Stimulated activated memory B cell treated with anti-CD40 and anti-IgM and Interleukin-4, amounts not matched to agents 10 μg/mL and 1 μg/mL and 100 μg/mL, for 72 hours (primary cell): ENCODE results near the gene ETS1.

Experiments
- ATAC-seq: fragments of 150-1000 bp; cut with Tn5 transposase; 2 replicates; pipeline ENCODE4 v1.10.0; 2021
- H3K27ac Mint-ChIP-seq: one replicate; pipeline ENCODE4 v1.8.0; 2022; ENCODE audit warnings: mild to moderate bottlenecking, mixed read lengths
- H3K27me3 Mint-ChIP-seq: one replicate; pipeline ENCODE4 v1.8.0; 2022; ENCODE audit warnings: mixed read lengths
- H3K36me3 Mint-ChIP-seq: one replicate; pipeline ENCODE4 v1.8.0; 2022; ENCODE audit warnings: mixed read lengths
- H3K4me1 Mint-ChIP-seq: one replicate; pipeline ENCODE4 v1.8.0; 2022; ENCODE audit warnings: mixed read lengths
- H3K4me3 Mint-ChIP-seq: one replicate; pipeline ENCODE4 v1.8.0; 2022; ENCODE audit warnings: mild to moderate bottlenecking, moderate library complexity, mixed read lengths
- H3K9me3 Mint-ChIP-seq: one replicate; pipeline ENCODE4 v1.8.0; 2022; ENCODE audit warnings: mixed read lengths

Gene ETS1

GRCh38 chr11:128492903-128493569 lies 94.3 kb downstream of the ETS1 start:
- H3K27ac Mint-ChIP-seq: peak overlapping the region; percentile 80
- peaks cover 47% of the 10 kb centered on the region for H3K36me3 Mint-ChIP-seq
- no peaks in the 10 kb centered on the region for H3K27me3 Mint-ChIP-seq
- peaks cover 86% of the 10 kb centered on the region for H3K4me1 Mint-ChIP-seq
- ATAC-seq: no peak
- no peaks in the 10 kb centered on the region for H3K9me3 Mint-ChIP-seq
- H3K4me3 Mint-ChIP-seq: no peak overlapping the region

- H3K9me3 Mint-ChIP-seq: no peaks in the 10 kb centered on the region
- no peaks in the 10 kb centered on the region for H3K27me3 Mint-ChIP-seq
- peaks cover 47% of the 10 kb centered on the region for H3K36me3 Mint-ChIP-seq
- peak overlapping the region; percentile 80 for H3K27ac Mint-ChIP-seq
- no peak overlapping the region for H3K4me3 Mint-ChIP-seq
- peaks cover 81% of the 10 kb centered on the region for H3K4me1 Mint-ChIP-seq
- ATAC-seq: no peak
Observed at GRCh38 chr11:128492461-128492860, 94.9 kb downstream of the ETS1 start.

DNA sequence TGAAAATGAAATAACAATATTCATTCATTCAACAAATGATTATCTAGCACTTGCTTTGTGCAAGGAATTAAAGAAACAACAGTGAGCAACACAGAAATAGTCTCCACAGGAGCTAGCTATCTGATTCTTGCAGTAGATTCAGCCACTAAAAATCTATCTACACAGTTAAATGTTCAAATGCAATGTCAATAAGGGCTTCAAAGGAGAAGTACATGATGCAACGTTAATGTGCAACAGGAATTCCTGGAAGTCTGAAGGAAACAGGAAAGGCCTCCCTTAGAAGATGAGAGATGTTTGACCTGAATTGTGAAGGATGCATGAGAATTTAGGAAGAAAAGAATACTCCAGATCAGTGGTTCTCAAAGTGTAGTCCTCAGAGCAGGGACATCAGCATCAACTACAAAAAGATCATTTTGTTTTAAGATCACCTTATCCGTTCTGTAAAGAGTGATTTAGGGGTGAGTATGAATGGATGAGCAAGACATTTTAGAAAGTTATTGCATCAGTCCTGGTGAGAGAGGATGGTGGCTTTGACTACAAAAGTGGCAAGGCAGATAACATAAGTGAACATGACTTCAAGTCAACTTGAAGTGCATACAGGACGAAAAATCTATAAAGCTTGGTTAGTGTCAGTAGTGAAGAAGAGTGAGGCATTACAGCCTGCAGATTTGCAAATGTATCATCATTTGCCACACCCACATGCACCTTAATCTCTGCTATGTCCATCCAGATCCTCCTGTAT lies 96.0 kb downstream of the ETS1 start:
- peak overlapping the region; percentile 80 for H3K27ac Mint-ChIP-seq
- ATAC-seq: no peak
- H3K4me3 Mint-ChIP-seq: no peak overlapping the region
- no peaks in the 10 kb centered on the region for H3K27me3 Mint-ChIP-seq
- H3K9me3 Mint-ChIP-seq: no peaks in the 10 kb centered on the region
- peaks cover 78% of the 10 kb centered on the region for H3K4me1 Mint-ChIP-seq
- peaks cover 58% of the 10 kb centered on the region for H3K36me3 Mint-ChIP-seq

- H3K4me3 Mint-ChIP-seq: no peak overlapping the region
- no peaks in the 10 kb centered on the region for H3K9me3 Mint-ChIP-seq
- H3K27me3 Mint-ChIP-seq: no peaks in the 10 kb centered on the region
- peaks cover 78% of the 10 kb centered on the region for H3K4me1 Mint-ChIP-seq
- H3K36me3 Mint-ChIP-seq: peaks cover 61% of the 10 kb centered on the region
- no peak for ATAC-seq
- peak overlapping the region; percentile 80 for H3K27ac Mint-ChIP-seq
Observed at GRCh38 chr11:128490092-128490491, 97.3 kb downstream of the ETS1 start.

GRCh38 chr11:128488471-128488870 lies 98.9 kb downstream of the ETS1 start:
- Mint-ChIP-seq H3K9me3 (no peaks in the 10 kb centered on the region), H3K27me3 (no peaks in the 10 kb centered on the region), H3K4me1 (peaks cover 83% of the 10 kb centered on the region), H3K4me3 (no peak overlapping the region), H3K27ac (peak overlapping the region; percentile 80), H3K36me3 (peaks cover 70% of the 10 kb centered on the region)
- ATAC-seq: no peak

- Mint-ChIP-seq H3K4me3 (no peak overlapping the region), H3K27me3 (no peaks in the 10 kb centered on the region), H3K9me3 (no peaks in the 10 kb centered on the region), H3K4me1 (peaks cover 83% of the 10 kb centered on the region), H3K27ac (peak overlapping the region; percentile 80), H3K36me3 (peaks cover 75% of the 10 kb centered on the region)
- no peak for ATAC-seq
Observed at GRCh38 chr11:128487978-128488377, 99.4 kb downstream of the ETS1 start.

DNA sequence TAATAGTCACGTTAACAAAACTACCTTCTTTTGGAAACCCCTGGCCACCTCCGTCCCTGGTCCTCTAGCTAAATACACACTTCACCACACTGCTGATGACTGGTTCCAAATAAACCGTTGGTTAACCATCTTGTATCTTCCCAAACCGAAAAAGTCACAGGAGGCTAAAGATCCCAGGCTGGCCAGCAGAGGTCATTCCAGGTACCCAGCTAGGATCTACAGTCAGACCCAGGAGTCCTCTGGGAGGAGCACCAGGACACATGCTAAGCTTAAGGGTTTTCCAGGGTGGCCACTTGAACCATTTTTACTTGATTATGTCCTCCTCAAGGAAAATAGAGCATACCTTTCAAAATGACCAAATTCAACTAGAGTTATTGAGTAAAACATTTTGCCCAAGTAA lies 103.2 kb downstream of the ETS1 start:
- Mint-ChIP-seq H3K9me3 (no peaks in the 10 kb centered on the region), H3K4me3 (peak overlapping the region; percentile 30), H3K4me1 (peaks cover 81% of the 10 kb centered on the region), H3K27me3 (no peaks in the 10 kb centered on the region), H3K27ac (peak overlapping the region; percentile 85), H3K36me3 (peaks cover 82% of the 10 kb centered on the region)
- ATAC-seq: no peak

GRCh38 chr11:128483211-128483788 lies 104.1 kb downstream of the ETS1 start:
- H3K36me3 Mint-ChIP-seq: peaks cover 83% of the 10 kb centered on the region
- no peaks in the 10 kb centered on the region for H3K27me3 Mint-ChIP-seq
- H3K4me1 Mint-ChIP-seq: peaks cover 84% of the 10 kb centered on the region
- H3K27ac Mint-ChIP-seq: peak overlapping the region; percentile 85
- H3K9me3 Mint-ChIP-seq: no peaks in the 10 kb centered on the region
- ATAC-seq: peak; percentile 97
- peak overlapping the region; percentile 56 for H3K4me3 Mint-ChIP-seq

DNA sequence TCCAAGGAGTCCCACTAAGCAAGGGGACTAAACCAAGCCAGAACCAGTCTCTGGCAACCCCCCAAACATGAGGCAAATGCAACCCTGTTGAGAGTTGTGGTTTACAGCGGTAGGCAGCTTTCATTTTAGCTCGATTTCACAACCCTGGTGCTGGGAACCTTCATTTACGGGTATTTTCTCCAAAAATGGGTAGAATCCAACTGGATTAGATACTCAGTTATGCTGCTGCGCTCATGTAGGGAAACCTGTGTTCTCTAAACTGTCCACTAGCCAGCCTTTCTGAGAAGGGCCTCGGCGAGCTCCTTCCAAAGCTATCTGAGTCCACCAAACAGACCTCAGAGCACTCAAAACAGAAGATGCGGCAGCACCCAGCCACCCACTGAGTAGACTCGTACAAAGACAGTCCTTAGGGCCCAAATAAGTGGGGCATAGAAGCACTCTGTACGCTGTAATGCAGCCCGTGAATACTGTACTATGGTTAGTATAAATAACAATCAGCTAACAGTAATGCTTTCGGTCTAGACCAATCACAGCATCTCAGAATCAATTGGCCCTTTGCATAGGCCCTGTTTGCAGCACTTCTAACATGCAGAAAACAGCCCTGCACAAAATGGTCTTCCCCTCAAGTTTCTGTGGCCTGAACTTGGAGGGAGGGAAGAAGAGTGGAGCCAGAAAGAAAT lies 104.7 kb downstream of the ETS1 start:
- H3K36me3 Mint-ChIP-seq: peaks cover 89% of the 10 kb centered on the region
- peaks cover 91% of the 10 kb centered on the region for H3K4me1 Mint-ChIP-seq
- H3K4me3 Mint-ChIP-seq: peak overlapping the region; percentile 56
- ATAC-seq: peak; percentile 68
- H3K27me3 Mint-ChIP-seq: no peaks in the 10 kb centered on the region
- H3K9me3 Mint-ChIP-seq: peaks cover 3% of the 10 kb centered on the region
- H3K27ac Mint-ChIP-seq: peak overlapping the region; percentile 85

DNA sequence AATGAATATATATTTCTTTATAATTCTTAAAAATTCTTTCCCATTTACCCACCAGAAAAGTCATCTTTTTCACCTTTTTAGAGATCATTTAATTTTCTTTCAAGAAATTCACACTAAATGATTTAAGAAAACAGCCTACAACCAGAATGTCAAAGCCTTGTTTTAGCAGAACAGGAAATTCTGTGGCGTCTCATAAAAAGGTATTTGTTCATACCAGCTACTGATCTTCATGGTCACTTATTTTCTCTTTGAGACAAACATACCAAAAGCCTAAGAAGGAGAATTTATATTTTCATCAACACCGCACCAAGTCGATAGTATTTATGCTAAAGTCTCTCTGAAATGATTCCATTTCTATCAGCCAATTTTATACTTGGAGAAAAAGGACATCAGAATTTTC lies 105.3 kb downstream of the ETS1 start:
- peak overlapping the region; percentile 56 for H3K4me3 Mint-ChIP-seq
- no peak for ATAC-seq
- H3K36me3 Mint-ChIP-seq: peaks cover 91% of the 10 kb centered on the region

DNA sequence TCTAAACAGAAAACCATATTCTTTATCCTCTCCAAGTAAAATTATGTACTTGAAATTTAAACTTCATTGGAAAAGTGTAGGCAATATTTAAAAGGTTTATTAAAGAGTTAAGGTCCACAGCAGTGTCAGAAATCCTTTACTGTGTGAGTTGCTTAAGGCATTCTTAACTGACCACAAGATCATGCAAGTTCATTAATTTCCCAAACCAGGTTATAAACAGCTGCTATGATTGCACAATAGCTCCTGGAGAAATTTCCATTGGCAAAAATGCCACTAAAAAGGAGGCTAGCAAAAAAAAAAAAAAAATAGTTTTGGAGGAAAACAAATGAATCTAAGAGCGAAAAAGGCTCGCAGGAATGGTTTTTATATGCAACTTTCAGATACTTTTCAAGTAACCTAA lies 106.2 kb downstream of the ETS1 start:
- ATAC-seq: no peak
- no peak overlapping the region for H3K4me3 Mint-ChIP-seq
- peaks cover 91% of the 10 kb centered on the region for H3K36me3 Mint-ChIP-seq
- H3K27ac Mint-ChIP-seq: peak overlapping the region; percentile 85
- H3K27me3 Mint-ChIP-seq: no peaks in the 10 kb centered on the region
- peaks cover 3% of the 10 kb centered on the region for H3K9me3 Mint-ChIP-seq
- H3K4me1 Mint-ChIP-seq: peaks cover 96% of the 10 kb centered on the region

More for the DNA sequence above, 105.3 kb downstream of the ETS1 start:
- Mint-ChIP-seq H3K4me1 (peaks cover 96% of the 10 kb centered on the region), H3K9me3 (peaks cover 3% of the 10 kb centered on the region), H3K27ac (peak overlapping the region; percentile 85), H3K27me3 (no peaks in the 10 kb centered on the region)

GRCh38 chr11:128480665-128481064 lies 106.7 kb downstream of the ETS1 start:
- H3K27ac Mint-ChIP-seq: peak overlapping the region; percentile 85
- peaks cover 96% of the 10 kb centered on the region for H3K4me1 Mint-ChIP-seq
- H3K4me3 Mint-ChIP-seq: no peak overlapping the region
- ATAC-seq: no peak
- peaks cover 91% of the 10 kb centered on the region for H3K36me3 Mint-ChIP-seq
- no peaks in the 10 kb centered on the region for H3K27me3 Mint-ChIP-seq
- H3K9me3 Mint-ChIP-seq: peaks cover 3% of the 10 kb centered on the region

GRCh38 chr11:128480066-128480465 lies 107.3 kb downstream of the ETS1 start:
- ATAC-seq: no peak
- Mint-ChIP-seq H3K36me3 (peaks cover 90% of the 10 kb centered on the region), H3K27me3 (no peaks in the 10 kb centered on the region), H3K27ac (peak overlapping the region; percentile 85), H3K9me3 (peaks cover 3% of the 10 kb centered on the region), H3K4me1 (peaks cover 96% of the 10 kb centered on the region), H3K4me3 (no peak overlapping the region)

- no peak for ATAC-seq
- Mint-ChIP-seq H3K36me3 (peaks cover 90% of the 10 kb centered on the region), H3K27ac (peak overlapping the region; percentile 85), H3K9me3 (peaks cover 3% of the 10 kb centered on the region), H3K27me3 (no peaks in the 10 kb centered on the region), H3K4me3 (no peak overlapping the region), H3K4me1 (peaks cover 96% of the 10 kb centered on the region)
Observed at GRCh38 chr11:128479144-128479543, 108.2 kb downstream of the ETS1 start.

DNA sequence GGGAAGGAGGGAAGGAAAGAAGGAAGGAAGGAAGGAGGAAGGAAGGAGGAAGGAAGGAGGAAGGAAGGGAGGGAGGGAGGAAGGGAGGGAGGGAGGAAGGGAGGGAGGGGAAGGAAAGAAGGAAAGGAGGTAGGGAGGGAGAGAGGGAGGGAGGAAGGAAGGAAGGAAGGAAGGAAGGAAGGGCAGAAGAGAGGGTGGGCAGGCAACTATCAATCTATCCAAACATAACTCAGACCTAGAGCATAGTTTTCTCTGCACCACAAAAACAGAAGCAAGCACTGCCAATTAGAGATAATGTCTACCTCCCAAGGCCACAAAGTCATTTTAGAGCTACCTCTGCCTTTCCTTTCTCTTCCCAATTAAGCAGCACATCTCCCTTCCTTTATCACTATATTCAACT lies 109.1 kb downstream of the ETS1 start:
- Mint-ChIP-seq H3K4me3 (no peak overlapping the region), H3K27ac (peak overlapping the region; percentile 85), H3K36me3 (peaks cover 90% of the 10 kb centered on the region), H3K4me1 (peaks cover 96% of the 10 kb centered on the region), H3K27me3 (no peaks in the 10 kb centered on the region), H3K9me3 (peaks cover 3% of the 10 kb centered on the region)
- ATAC-seq: no peak
